ENCODE results near the gene KMT5C. TPM values are rescaled to one million over a fixed set of nuclear protein-coding genes. Genes with fewer than 3 reads are reported as not detected.

KMT5C gene
- total RNA-seq, 1 donor from 2014 or later: 32.9 TPM

- Mint-ChIP-seq H3K36me3 (peaks cover 7% of the 10 kb centered on the region), H3K4me3 (no peak overlapping the region), H3K27me3 (no peaks in the 10 kb centered on the region), H3K27ac (no peak overlapping the region), H3K9me3 (no peaks in the 10 kb centered on the region), H3K4me1 (ENCODE audit: unreplicated experiment) (peaks cover 7% of the 10 kb centered on the region)
- TF ChIP-seq CTCF (conservative IDR thresholded peaks at IDR 0.05): no peak
- no peak for DNase-seq (ENCODE audit: extremely low spot score, unreplicated experiment)
Measured at GRCh38 chr19:55311797-55312196, 27.9 kb upstream of the KMT5C start.

- Mint-ChIP-seq H3K9me3 (no peaks in the 10 kb centered on the region), H3K27me3 (no peaks in the 10 kb centered on the region), H3K4me1 (ENCODE audit: unreplicated experiment) (peaks cover 7% of the 10 kb centered on the region), H3K4me3 (no peak overlapping the region), H3K36me3 (peaks cover 7% of the 10 kb centered on the region), H3K27ac (no peak overlapping the region)
- TF ChIP-seq CTCF (conservative IDR thresholded peaks at IDR 0.05): no peak
- no peak for DNase-seq (ENCODE audit: extremely low spot score, unreplicated experiment)
Measured at GRCh38 chr19:55312621-55313512, 26.8 kb upstream of the KMT5C start.

DNA sequence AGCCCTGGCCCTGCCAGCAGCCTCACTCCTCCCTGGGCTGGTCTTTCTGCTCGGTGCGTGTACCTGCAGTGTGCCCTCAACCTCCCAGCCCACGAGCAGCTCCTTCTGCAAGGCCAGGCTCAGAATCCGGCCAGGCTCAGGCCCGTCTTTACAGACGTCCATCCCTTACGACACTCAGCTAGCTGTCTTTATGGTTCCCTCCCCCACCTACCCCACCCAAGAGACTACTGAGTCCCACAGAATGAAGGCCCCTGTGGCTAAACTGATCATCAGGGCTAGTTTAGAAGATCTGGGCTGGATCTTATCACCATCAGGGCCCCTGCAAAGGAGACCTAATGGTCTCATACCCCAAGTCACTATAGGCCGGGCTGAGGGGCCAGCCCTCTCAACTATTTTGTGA lies 25.3 kb upstream of the KMT5C start:
- TF ChIP-seq CTCF (conservative IDR thresholded peaks at IDR 0.05): no peak
- no peak for DNase-seq (ENCODE audit: extremely low spot score, unreplicated experiment)
- Mint-ChIP-seq H3K4me1 (ENCODE audit: unreplicated experiment) (peaks cover 7% of the 10 kb centered on the region), H3K36me3 (peaks cover 7% of the 10 kb centered on the region), H3K4me3 (no peak overlapping the region), H3K27ac (no peak overlapping the region), H3K27me3 (no peaks in the 10 kb centered on the region), H3K9me3 (no peaks in the 10 kb centered on the region)

- no peak for DNase-seq (ENCODE audit: extremely low spot score, unreplicated experiment)
- no peak overlapping the region for H3K27ac Mint-ChIP-seq
Measured at GRCh38 chr19:55315956-55316525, 23.6 kb upstream of the KMT5C start.

DNA sequence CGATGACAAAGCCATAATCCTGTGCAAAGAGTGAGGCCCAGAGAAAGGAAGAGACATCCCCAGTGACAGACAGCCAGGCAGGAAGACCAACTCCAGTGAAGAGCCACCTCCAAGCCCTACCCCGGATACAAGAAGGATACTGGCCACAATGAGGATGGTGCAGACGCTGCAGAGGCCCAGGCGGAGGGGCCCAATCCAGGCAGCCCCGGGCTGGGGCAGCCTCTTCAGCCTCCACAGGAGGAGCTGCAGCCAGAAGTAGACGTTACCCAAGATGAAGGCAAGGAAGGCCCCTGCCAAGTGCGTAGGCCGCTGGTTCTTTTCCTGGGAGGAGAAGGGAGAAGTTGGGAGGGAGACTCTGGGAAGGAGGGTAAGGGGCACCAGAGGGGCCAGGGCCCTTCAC lies 23.0 kb upstream of the KMT5C start:
- peaks cover 6% of the 10 kb centered on the region for H3K27me3 Mint-ChIP-seq
- peaks cover 7% of the 10 kb centered on the region for H3K4me1 Mint-ChIP-seq (ENCODE audit: unreplicated experiment)
- H3K4me3 Mint-ChIP-seq: no peak overlapping the region

More at GRCh38 chr19:55315956-55316525, 23.6 kb upstream of the KMT5C start:
- peaks cover 7% of the 10 kb centered on the region for H3K4me1 Mint-ChIP-seq (ENCODE audit: unreplicated experiment)
- H3K4me3 Mint-ChIP-seq: no peak overlapping the region
- H3K9me3 Mint-ChIP-seq: no peaks in the 10 kb centered on the region
- peaks cover 6% of the 10 kb centered on the region for H3K27me3 Mint-ChIP-seq
- peaks cover 3% of the 10 kb centered on the region for H3K36me3 Mint-ChIP-seq
- TF ChIP-seq CTCF (conservative IDR thresholded peaks at IDR 0.05): no peak

More for the DNA sequence above, 23.0 kb upstream of the KMT5C start:
- Mint-ChIP-seq H3K27ac (no peak overlapping the region), H3K36me3 (peaks cover 3% of the 10 kb centered on the region), H3K9me3 (no peaks in the 10 kb centered on the region)
- TF ChIP-seq CTCF (conservative IDR thresholded peaks at IDR 0.05): no peak
- DNase-seq (ENCODE audit: extremely low spot score, unreplicated experiment): no peak

All from type B pancreatic cell (in vitro differentiated cells).